PC-9 (cell line): ENCODE results near the gene SPDYE4.

ENCODE experiments used
- EZH2 ChIP-seq: fragments of 200-600 bp; sonication (generic); IDR thresholded peaks from 2 replicates; pipeline ENCODE4 v1.8.0; 2017; ENCODE audit warnings: antibody characterized with exemption, low read depth
- TF ChIP-seq, protein P1 (sequence below): fragments of 200-600 bp; sonication (generic); conservative IDR thresholded peaks from 2 replicates; pipeline ENCODE4 v1.6.1; 2017; ENCODE audit warnings: mixed run types, antibody characterized with exemption, mild to moderate bottlenecking, moderate library complexity

DNA sequence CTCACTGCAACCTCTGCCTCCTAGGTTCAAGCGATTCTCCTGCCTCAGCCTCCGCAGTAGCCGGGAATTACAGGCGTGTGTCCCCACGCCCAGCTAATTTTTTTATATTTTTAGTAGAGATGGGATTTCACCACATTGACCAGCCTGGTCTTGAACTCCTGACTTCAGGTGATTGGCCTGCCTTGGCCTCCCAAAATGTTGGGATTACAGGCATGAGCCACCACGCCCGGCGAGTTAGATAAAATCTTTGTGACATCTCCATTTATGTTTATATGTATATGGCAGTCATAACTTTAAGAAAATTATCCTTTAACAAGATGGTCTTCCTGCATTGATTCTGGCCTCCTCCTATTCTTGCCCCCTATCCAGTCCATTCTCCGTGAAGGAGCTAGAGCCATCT, 37.8 kb downstream of the SPDYE4 start:
- TF ChIP-seq, protein P1, sequence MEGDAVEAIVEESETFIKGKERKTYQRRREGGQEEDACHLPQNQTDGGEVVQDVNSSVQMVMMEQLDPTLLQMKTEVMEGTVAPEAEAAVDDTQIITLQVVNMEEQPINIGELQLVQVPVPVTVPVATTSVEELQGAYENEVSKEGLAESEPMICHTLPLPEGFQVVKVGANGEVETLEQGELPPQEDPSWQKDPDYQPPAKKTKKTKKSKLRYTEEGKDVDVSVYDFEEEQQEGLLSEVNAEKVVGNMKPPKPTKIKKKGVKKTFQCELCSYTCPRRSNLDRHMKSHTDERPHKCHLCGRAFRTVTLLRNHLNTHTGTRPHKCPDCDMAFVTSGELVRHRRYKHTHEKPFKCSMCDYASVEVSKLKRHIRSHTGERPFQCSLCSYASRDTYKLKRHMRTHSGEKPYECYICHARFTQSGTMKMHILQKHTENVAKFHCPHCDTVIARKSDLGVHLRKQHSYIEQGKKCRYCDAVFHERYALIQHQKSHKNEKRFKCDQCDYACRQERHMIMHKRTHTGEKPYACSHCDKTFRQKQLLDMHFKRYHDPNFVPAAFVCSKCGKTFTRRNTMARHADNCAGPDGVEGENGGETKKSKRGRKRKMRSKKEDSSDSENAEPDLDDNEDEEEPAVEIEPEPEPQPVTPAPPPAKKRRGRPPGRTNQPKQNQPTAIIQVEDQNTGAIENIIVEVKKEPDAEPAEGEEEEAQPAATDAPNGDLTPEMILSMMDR, result no peak
- no peak for TF ChIP-seq EZH2
